Renal cortical epithelial cell (primary cell): ENCODE data around the gene IL1R1. TPM values are rescaled to one million over a fixed set of nuclear protein-coding genes. Genes with fewer than 3 reads are reported as not detected.

Source experiments
- DNase-seq: peaks from one replicate; pipeline ENCODE4 v3.0.0-alpha.2; 2011; ENCODE audit warnings: low read depth
- total RNA-seq: library from RNA; depleted of rRNA; stranded (reverse); fragments of >200 nt; gene quantifications from 2 replicates; pipeline ENCODE4 v1.2.3, GENCODE V29; 2014

Gene IL1R1
- total RNA-seq, 1 donor from 2014 or later, result 62.7 TPM

- DNase-seq, result no peak
These were observed 2.2 kb upstream of the IL1R1 start for GRCh38 chr2:102140377-102140776.

GRCh38 chr2:102141011-102141943 lies 1.3 kb upstream of the IL1R1 start:
- DNase-seq, result no peak

GRCh38 chr2:102142829-102143449 lies 393 bp downstream of the IL1R1 start:
- DNase-seq, result peak; percentile 51

GRCh38 chr2:102143450-102143985 lies 972 bp downstream of the IL1R1 start:
- no peak for DNase-seq

GRCh38 chr2:102144128-102144527 lies 1.6 kb downstream of the IL1R1 start:
- DNase-seq, result no peak

GRCh38 chr2:102145107-102145506 lies 2.6 kb downstream of the IL1R1 start:
- no peak for DNase-seq

GRCh38 chr2:102145934-102146333 lies 3.4 kb downstream of the IL1R1 start:
- DNase-seq, result no peak

GRCh38 chr2:102147935-102148334 lies 5.4 kb downstream of the IL1R1 start:
- DNase-seq, result no peak

GRCh38 chr2:102149243-102149642 lies 6.7 kb downstream of the IL1R1 start:
- DNase-seq, result no peak

- no peak for DNase-seq
These were observed 7.3 kb downstream of the IL1R1 start for GRCh38 chr2:102149644-102150455.

- no peak for DNase-seq
These were observed 11.8 kb downstream of the IL1R1 start for GRCh38 chr2:102154364-102154763.

- DNase-seq, result no peak
These were observed 12.6 kb downstream of the IL1R1 start for GRCh38 chr2:102154946-102155702.

- DNase-seq, result peak; percentile 90
These were observed 13.4 kb downstream of the IL1R1 start for GRCh38 chr2:102155703-102156515.

- DNase-seq, result no peak
These were observed 15.6 kb downstream of the IL1R1 start for GRCh38 chr2:102158011-102158755.

GRCh38 chr2:102159295-102159694 lies 16.7 kb downstream of the IL1R1 start:
- DNase-seq, result peak; percentile 81

- peak; percentile 79 for DNase-seq
These were observed 23.8 kb downstream of the IL1R1 start for GRCh38 chr2:102166189-102166845.

GRCh38 chr2:102168026-102168771 lies 25.7 kb downstream of the IL1R1 start:
- DNase-seq, result no peak

- DNase-seq, result no peak
These were observed 29.4 kb downstream of the IL1R1 start for GRCh38 chr2:102171946-102172345.
